GM18858 (cell line): ENCODE measurements around the gene GCN1.

Experiments
- ATAC-seq: cut with Tn5 transposase; IDR thresholded peaks from one replicate; pipeline ENCODE4 v1.9.1; 2021; ENCODE audit not compliant: unreplicated experiment

The GCN1 gene

GRCh38 chr12:120190985-120191480 is 3.5 kb downstream of the GCN1 start:
- ATAC-seq: no peak

DNA sequence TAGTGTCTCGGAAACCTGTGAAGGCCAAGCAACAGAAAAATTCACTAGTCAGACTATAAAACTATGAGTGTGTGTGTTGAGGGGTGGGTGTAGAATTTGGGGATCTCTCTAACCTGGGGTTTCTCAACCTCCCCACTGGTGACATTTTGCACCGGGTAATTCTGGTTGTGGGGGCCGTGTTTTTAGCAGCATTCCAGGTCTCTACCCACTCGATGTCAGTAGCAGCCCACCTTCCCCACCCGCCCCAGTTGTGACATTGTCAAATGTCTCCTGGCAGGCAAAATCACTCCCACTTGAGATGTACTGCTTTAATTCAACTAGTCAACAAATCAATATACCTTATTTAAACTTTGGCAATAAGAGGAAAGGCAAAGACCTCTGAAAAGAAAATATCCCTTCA is 4.1 kb downstream of the GCN1 start:
- ATAC-seq: no peak

DNA sequence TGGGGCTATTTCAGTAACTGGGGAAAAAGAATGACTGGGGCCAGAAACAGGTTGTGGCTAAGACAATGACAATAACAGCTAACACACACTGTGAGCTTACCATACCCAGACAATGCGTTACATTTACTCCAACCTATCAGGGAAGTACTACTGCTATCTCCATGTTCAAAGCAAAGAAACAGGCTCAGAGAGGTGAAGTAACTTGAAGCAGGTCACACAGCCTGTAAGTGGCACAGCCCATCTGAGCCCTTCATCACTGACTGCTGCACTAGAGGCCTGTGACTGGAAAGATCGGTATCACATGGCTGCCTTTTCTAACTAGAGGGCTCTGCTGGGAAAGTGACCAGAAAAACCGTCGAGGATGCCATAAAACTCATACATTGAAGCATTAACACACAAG is 7.9 kb downstream of the GCN1 start:
- ATAC-seq: no peak

- ATAC-seq: no peak
Observed at GRCh38 chr12:120183211-120183631, 11.3 kb downstream of the GCN1 start.

DNA sequence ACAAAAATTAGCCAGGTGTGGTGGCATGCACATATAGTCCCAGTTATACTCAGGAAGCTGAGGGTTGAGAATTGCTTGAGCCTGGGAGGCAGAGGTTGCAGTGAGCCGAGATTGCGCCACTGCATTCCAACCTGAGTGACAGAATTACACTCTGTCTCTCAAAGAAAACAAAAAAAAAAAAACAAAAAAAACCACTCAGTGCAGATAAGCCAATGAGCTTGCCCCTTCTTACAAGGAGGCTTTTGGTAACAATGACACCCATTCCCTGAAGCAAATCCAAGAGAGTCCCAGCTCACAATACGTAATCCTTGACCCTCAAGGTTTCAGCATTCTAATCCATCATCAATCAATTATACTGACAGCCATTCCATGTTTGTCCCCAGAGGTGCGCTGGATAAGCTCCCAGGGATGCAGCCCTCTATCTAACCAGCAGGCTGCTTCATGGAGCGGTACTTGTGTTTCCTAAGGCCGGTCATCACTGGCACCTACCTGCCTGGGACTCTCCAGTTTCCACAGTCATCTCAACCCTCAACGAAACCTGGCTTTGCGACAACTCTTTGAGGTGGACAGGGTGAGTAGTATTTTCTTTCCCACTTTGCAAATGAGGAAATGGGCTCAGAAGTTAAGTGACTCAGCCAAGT is 12.4 kb downstream of the GCN1 start:
- ATAC-seq: no peak

GRCh38 chr12:120180975-120181374 is 13.5 kb downstream of the GCN1 start:
- no peak for ATAC-seq

DNA sequence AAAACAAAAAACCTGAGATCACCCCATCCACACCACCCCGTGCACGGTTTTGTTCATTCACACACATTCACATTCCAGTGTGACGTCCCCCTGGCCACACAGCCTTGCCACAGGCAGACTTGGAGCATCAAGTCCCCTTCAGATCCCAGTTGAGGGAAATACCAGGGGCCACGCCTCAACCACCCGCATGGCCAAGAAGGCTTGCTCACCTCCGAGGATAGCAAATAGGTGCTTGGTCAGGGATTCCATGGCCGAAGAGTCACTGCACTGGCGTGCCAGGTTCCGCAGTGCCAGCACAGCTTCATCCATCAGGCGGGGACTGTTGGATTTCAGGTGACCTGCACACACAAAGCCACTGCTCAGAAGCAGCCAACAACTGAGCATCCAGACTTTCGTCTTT is 19.0 kb downstream of the GCN1 start:
- no peak for ATAC-seq

GRCh38 chr12:120175062-120175461 is 19.5 kb downstream of the GCN1 start:
- no peak for ATAC-seq

DNA sequence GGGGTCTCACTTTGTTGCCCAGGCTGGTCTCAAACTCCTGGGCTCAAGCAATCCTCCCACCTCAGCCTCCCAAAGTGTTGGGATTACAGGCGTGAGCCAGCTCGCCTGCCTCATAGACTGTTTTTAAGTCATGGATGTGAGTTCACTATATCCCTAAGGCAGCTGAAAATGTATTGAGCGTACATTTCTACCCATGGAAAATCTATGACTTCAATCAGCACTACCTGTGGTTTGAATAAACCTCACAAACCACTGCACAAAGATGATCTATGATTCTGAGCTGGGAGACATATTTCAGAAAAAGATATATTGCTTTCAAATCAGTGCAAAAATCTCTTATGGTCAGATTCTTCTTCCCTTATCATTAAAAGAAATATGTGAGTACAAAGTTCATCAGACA is 22.5 kb downstream of the GCN1 start:
- ATAC-seq: no peak

DNA sequence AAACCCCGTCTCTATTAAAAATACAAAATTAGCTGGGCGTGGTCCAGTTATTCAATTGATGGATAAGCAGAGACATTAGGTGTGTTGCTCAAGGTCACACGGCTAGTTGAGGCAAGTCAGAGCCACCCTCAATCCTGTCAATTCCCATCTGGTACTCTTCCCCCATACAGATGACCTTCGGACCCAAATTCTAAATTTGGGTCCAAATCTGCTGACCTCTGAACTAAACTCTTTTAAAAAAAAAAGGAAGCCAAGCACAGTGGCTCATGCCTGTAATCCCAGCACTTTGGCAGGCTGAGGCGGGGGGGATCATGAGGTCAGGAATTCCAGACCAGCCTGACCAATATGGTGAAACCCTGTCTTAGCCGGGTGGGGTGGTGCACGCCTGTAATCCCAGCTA is 23.9 kb downstream of the GCN1 start:
- ATAC-seq: no peak

DNA sequence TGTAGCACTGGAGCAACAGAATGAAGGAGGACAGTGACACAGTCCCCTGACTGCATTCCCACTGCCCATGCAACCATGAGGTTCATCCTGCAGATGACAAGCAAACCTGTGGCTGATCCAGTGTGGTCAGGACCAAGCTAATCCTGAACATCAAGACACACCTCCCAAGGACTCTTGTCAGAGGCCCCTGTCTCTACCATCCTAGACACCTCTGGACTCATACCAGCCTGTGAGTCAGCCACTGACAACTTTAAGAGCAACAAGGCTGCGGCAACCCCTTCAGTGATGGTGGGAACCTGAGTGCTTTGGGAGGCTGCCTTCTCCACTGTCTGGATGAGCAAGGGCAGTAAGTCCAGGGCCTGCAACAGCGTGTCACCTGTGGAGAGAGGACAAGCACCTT is 24.6 kb downstream of the GCN1 start:
- no peak for ATAC-seq

- ATAC-seq: no peak
Observed at GRCh38 chr12:120168337-120168736, 26.2 kb downstream of the GCN1 start.

- no peak for ATAC-seq
Observed at GRCh38 chr12:120167529-120168095, 26.9 kb downstream of the GCN1 start.

DNA sequence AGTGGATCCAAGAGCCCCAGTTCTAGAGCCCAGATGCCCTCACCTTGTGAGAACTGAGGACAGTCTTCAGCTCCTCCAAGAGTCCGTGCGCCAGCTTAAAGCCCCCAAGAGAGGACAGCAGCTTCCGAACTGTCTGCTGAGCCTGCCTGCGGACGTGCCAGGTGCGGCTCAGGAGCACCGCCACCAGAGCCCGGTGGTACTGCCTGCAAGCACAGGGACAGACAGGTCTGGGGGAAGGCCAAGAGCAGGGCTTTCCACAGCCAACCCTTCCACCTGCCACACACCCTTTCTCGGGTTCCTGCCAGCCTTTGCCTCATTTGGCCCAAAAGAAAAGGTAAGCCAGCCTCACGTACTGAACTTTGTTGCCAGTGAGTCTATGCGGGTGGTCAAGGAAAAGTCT is 30.2 kb downstream of the GCN1 start:
- ATAC-seq: no peak

- no peak for ATAC-seq
Observed at GRCh38 chr12:120162763-120163162, 31.8 kb downstream of the GCN1 start.

- ATAC-seq: no peak
Observed at GRCh38 chr12:120161852-120162251, 32.7 kb downstream of the GCN1 start.

DNA sequence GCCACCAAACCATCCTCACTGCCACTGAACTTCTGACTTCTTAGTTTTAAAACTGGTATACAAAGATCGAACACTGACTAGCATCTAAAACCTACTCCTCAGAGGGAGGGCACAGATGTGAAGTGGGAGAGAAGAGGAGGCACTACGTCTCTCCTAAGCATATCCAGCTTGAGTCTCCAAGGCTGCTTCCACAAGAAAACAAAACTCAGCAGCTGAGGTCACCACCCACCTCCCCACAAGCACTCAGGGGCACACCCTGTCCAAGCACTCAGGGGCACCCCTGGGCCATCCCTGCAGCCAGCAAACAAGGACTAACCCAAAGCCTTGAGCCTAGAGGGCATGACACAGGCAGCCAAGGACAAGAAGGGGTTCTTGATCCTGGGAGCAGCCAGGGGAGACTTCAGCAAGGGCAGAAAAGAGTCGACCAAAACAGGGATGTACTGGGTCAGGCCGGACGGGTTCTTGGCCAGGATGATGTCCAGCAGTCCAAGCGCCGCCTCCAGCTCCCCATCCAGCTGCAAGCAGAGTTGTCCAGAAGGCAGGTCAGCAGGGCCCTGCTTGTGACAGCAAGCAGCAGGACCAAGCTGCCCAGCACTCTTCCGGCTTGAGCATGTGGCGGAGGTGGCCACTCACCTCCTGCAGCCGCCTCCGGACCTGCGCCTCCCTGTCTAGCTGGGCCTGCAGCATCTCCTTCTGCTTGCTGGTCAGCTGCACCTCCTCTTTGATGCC is 34.8 kb downstream of the GCN1 start:
- no peak for ATAC-seq

- no peak for ATAC-seq
Observed at GRCh38 chr12:120158351-120158750, 36.2 kb downstream of the GCN1 start.

GRCh38 chr12:120157678-120158077 is 36.8 kb downstream of the GCN1 start:
- ATAC-seq: no peak

DNA sequence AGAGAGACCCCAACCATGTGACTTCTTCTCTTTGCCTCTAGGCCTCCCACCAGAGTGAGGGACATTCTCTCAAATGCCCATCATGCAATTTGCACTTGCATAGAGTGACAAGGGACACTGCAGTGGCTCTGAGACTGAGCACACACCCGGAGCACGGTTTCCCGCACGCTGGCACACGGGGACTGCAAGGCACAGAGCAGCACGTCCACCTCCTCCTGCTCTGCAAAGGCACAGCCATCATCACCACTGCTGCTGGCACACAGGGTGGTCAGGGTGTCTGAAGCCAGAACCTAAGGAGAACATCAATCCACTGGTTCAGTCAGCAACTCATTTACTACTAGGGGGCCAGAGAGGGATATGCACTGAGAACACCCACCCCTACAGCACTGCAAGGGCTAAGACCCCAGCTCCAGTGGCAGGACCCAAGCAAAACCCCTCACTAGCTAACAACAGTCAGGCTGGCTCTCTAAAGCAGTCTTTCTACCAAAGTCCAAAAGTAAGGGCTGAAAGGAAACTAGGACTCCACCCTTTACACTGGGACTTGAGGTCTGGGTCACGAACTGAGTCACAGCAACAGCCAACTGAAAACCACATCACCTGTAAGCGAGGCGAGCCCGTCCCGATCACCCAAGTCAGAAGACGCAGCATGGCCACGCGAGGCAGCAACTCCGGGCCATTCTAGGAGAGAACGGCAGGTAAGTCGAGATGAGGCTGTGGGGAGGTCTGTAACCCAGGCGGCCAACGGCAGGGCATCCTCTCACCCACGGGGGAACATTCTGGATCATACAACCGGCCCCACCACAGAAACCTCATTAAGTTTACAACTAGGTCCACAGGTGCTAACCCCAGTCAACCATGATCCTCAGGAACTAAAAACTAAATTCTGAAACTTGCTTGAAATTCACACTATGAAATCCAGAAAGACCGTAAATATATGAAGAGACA is 37.9 kb downstream of the GCN1 start:
- ATAC-seq: no peak

- no peak for ATAC-seq
Observed at GRCh38 chr12:120155072-120155471, 39.4 kb downstream of the GCN1 start.
